ACHN (cell line): Measurements from ENCODE around the gene ATPAF1.

Source experiments
- DNase-seq: peaks from one replicate; pipeline ENCODE4 v3.0.0-alpha.2; 2015
- in situ Hi-C: cut with HindIII; loops from 2 replicates; pipeline ENCODE4 v1.10.0; 2017; ENCODE audit warnings: low sequenced_read_pairs, low pct_ligation_motif_present, low pct_unique_long_range_greater_than_20kb

Gene ATPAF1

DNA sequence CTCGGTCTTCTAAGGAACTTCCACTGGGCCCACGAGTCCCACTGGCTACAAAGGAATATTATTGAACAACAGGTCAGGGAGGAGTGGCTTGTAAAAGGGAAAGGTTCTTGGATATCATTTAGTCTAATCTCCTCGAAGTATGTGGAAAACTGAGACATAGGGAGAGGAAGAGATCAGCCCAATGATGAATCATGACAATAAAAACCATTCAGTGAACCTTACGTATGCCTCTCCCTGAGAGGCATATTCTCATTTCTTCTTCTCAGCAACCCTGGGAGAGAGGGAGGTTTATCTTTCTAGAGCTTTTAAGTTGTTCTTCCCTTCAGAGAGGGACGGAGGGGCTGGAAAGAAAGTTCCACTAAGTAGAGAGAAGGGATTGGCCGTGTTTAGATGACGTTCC lies 46.2 kb downstream of the ATPAF1 start:
- DNase-seq, result no peak
- in situ Hi-C loops, result no loop called here

DNA sequence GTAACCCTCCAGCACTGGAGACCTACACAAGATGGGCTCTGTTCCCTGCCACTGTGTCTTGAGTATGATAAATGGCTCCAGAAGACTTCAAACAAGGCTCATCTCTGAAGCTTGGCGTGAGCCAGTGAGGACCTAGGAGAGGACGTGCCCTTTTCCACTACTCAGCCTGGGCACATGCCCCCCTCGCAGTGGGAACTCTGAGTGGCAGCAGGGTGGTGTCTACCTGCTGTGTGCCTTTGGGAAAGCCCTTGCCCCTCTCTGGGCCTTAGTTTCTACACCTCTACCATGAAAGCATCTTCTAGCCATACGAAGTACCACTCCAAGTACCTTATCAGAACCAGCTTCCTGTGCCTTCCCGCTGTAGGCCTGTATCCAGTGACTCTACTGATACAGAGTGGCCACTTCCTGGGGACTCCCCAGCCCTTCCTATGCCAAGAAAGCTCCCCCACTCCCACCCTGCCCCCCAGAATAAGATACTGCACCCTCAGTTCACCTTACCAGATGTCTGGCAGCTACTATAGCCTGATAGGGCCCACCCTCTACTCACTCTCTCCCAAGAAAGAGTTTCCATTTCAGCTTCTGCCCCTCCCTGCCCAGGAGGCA lies 48.4 kb downstream of the ATPAF1 start:
- in situ Hi-C loops, result no loop called here

DNA sequence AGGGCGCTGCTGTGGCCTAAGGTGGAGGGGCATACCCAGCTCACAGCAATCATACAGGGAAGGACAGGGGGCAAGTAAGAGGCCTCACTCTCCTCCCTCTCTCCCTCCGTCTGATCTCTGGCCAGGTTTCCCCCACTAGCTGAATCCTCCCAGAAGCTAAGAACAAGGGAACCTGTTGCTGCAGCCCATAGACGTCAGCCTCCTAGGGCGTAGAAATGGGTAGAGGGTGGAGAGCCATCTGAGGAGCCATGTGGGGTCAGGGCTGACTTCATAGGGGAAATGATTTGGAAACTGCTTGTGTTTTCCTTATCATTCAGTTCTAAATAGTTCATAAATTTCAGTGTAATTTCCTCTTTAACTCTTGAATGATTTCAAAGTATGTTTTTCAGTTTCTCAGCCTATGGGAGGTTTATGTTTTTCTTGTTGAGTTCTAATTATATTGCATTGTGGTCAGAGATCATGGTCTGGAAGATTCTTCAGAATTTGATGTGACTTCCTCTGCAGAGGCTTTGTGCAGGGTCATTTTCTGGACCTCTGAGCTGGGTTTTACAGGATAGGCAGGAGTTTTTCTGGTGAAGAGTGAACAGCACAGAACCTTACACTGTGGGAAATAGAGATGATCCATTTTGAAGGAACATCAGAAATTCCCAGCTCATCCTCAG lies 49.3 kb downstream of the ATPAF1 start:
- no peak for DNase-seq

More for the DNA sequence above, 48.4 kb downstream of the ATPAF1 start:
- no peak for DNase-seq

DNA sequence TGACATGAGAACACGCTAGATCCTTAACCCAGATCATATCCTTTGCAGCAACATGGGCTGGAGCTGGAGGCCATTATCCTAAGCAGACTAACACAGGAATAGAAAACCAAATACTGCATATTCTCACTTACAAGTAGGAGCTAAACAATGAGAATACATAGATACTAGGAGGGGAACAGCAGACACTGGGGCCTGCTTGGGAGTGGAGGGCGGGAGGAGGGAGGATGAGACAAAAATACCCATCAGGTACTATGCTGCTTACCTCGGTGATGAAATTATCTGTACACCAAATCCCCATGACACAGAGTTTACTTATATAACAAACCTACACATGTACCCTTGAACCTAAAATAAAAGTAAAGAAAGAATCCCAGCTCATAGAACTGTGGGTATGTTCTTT lies 50.3 kb downstream of the ATPAF1 start:
- in situ Hi-C loops, result no loop called here
- DNase-seq, result no peak

More for the DNA sequence above, 49.3 kb downstream of the ATPAF1 start:
- in situ Hi-C loops, result no loop called here

DNA sequence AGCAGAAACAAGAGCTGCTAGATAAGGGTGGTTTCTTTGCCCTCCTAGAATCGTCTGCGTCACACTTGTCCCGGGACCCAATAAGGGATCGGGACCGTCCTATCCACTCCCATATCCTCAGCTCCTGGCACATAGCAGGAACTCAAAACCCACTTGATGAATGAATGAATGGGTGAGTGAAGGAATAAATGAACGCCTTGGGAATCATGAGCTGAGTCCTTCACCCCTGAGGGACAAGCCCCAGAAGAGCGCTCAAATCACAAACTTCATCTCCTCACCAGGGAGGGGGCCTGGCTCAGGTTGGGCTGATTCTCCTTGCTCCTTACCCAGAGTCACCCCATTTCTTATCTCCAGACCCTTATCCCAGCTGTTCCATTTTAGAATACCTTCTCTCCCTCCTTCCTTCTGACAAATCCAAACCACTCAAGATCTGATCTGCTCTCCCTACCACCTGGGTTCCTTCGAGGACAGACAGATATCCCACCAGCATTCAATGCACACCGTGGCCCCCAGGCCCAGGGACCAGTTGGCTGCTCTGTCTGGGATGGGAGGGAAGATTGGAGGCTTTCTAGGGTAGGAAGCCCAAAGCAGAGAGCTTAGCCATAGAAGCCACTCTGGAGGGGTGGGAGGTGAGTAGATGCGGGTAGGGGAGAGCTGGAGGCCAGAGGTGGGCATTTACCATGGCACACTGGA lies 50.9 kb downstream of the ATPAF1 start:
- no peak for DNase-seq
- in situ Hi-C loops, result no loop called here

DNA sequence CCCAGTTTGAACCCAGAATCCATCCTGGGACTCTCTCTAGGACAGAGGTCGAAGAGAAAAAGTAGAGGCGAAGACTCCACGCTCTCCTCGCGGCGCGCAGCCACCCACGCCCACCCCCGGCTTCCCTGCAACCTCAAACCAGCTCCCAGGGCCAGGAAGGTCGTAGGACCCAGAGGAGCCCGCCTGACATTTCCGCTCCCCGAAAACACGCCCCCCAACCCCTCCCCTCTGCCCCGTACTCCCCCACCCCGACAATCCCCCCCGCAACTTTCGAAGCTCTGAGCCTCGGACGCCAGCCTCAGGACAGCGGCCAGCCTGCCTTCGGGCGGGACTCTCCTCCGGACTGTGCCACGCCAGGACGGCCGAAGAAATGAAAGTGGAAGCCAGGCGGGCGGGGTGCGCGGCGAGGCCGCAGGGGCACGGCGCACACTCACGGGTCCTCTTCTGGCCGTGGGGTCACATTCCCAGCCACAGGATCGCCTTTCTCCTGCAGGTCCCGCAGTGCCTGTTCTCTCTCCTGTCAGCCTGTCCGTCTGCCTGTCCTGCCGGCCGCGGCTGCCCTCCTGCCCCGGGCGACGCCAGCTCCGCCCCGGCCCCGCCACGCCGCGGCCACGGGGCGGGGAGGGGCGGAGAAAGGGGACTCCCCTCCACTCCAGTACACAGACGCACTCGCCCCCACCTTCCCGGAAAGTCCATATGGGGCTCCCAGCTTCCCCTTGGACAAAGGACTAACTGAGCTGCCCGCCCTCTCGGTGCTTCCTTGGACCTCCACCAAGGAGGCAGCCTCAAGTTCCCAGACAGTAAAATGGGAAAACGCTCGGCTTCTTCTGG lies 51.7 kb downstream of the ATPAF1 start, which contains the start of gene MOB3C:
TSS of gene MOB3C (minus strand) at position 535 of the 831 bp plus-strand sequence. CDS start 3,490 bp downstream, outside the sequence.
- in situ Hi-C loops, result no loop called here
- DNase-seq, result peak; percentile 74

DNA sequence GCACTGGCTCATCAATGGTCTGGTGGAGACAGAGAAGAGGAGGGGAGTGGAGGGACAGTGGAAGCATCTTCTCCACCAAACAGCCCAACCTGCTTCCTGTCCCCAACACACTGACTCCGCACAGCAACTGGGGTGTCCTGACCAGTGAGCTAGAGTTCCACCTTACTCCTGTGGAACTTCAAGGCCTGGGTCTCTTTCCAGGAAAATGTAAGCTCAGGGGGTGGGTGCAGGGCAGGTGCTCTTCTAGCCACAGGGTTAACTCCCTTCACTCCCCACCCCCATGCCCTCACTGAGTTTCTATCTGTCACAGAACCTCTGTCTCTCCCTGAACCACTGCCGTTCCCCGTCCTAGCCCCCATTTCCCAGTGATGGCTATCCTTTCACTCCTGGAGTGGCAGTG lies 52.4 kb downstream of the ATPAF1 start:
- no peak for DNase-seq
- in situ Hi-C loops, result no loop called here

DNA sequence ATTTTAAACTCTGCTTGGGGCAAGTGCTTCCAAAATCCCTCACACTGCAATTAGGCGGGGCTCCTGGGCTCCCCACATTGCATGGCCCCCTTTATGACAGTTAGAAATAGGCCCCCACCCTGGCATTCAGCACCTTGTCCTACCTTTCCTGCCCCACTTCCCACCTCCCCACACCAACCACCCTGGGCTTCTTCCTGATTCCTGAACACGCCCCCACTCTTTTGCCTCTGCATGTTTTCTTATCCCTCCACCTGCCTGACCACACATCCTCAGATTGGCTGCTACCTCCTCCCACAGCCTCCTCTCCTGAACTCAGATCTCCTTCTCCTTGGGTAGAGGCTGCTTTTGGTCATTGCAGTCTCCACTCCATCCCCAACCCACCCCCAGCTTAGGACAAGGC lies 53.1 kb downstream of the ATPAF1 start:
- no peak for DNase-seq
- in situ Hi-C loops, result no loop called here

DNA sequence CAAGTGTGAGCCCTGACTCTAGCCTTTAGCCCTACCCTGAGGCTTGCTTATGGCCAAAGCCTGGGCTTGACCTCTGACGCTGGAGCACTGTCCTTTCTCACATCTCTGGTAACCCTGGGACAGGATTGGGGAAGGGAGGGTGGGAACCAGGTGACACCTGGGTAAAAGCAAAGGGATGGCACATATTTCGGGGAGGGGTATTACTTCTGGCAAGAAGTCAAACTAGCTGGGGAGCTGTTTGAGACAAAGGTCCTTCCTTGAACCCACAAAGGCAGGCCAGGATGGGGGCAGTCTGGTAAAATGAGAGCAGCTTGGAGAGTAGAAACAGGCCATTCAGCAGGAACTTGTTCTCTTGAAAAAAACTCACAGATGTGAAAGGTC lies 53.6 kb downstream of the ATPAF1 start:
- DNase-seq, result no peak
- in situ Hi-C loops, result no loop called here

DNA sequence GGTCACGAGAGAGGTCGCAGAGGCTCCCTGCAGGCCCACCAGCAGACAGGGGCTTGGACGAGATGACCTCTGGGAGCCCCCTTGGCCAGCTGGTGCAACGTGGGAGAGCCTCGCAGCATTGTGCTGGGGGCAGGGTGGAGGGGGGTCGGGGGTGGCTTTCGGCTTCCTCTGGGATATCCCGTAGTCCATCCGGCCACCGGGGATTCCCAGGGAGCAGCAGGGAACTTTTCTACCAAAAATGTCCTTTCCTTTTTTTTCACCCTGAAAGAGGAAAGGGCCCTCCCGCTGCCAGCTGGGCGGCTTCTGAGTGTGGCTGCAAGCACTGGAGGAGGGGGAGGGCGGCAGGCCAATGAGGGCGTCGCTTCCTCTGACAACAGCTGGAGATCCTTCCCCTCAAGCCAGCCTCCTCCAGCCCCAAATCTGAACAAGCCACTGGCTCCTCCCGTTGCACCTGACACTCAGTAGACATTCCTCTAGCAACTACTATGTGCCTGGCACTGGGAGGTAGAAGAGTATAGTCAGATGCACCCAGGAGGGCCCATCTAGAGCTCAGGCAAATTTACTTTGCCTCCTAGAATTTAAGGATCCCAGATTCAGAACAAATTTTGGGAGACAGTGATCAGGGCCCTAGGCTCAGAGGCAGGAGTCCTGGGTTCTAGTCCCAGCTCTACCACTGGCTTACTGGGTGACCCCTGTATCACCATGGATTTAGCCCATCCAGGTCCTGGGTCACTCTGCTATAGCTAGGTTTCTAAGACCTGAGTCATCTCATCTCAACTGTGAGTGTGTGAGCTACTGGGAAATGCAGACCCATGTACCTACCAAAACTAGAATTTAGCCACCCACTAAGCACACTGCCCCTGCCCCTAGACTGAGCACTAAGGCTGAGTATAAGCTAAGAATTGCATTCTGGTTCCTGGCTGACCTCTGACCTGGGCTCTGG lies 54.2 kb downstream of the ATPAF1 start:
- DNase-seq, result no peak
- in situ Hi-C loops, result no loop called here

DNA sequence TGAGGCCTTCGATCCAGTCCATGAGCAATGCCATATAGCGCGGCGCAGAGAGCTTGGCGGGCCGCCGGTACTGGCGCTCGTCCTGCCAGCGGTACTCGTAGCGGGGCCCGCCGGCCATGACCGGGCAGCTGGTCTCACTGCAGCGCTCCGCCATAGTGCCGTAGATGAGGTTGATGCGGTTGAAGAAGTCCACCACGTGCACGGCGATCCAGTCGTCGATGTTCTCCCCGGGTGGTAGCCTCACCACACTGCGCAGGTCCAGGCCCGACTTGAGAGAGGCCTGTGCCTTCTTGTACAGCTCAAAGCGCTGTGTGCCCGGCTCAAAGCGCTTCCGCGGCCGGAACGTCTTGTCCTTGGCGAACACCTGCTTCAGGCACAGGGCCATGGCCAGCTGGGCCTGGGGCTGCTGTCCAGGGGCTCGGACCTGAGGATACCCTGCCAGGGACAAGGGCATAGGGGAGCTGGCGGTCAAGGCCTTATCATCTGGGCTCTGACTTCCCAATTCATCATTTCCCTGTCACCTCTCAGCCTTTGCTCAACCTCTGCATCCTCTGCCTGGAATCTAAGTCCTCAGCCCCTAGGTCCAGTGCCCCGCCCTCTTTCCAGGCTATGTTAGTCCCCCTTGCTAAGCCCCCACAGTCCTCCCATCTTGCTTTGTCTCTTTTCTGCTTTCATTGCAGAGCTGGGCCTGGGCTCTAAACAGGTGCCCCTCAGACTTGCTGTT lies 55.1 kb downstream of the ATPAF1 start:
- no peak for DNase-seq
- in situ Hi-C loops, result no loop called here

DNA sequence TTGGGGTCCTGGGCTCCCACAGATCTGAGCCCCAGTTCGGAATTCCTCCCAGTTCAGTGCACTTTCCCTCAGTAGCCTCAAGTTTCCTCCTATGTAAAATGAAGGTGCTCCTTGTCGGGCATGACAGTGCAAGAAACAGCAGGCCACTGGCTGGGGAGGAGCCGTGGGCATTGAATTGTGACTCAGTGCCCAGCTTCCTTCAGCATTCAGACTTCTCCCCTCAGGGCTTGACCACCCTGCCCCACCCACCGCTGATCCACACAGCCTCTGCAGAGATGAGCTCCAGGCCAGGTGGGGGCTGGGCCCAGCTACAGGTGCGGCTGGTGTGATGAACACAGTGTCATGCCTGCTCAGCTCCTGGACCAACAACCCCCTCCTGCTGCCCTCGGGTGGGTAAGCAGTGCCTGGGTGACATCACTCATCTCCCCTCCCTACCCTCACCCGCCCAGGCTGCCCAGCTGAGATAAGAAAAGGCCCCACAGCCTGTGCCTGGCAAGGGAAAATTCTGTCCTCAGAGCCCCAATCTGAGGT lies 56.4 kb downstream of the ATPAF1 start:
- peak; percentile 8 for DNase-seq
- in situ Hi-C loops, result no loop called here

DNA sequence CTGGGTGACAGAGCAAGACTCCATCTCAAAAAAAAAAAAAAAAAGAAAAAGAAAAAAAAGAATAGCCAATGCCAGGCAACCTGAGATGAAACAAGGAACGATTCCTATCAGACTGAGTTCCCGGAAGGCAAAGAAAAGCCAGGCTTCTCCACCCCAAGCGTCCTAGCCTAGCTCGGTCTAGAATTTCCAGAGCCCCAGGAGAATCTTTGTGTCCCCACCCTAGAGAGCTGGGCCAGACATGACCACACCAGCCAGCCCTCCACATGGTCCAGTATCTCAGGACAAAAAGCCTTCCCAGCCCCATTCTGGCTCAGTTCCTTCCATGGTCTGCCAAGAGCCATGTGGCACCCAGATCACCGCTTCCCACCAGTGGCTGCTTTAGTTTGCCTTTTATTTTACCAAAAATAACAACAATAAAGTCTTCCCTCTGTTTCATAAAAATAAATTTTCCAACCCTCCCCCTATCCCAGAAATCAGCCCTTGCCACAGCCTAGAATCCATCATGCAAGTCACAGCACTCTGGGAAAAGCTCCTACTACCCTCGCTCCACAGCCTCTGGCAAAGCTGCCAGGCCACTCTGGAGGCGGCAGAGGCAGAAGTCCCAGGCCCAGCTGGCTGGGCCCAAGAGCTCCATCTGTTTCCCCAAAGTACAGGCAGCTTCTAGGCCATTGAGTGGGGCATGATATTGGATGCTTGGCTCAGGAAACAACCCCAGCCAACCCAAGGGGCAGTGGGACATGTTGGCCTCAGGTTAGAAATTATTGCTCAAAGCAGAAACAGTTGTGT lies 60.6 kb downstream of the ATPAF1 start:
- no peak for DNase-seq
- in situ Hi-C loops, result no loop called here

DNA sequence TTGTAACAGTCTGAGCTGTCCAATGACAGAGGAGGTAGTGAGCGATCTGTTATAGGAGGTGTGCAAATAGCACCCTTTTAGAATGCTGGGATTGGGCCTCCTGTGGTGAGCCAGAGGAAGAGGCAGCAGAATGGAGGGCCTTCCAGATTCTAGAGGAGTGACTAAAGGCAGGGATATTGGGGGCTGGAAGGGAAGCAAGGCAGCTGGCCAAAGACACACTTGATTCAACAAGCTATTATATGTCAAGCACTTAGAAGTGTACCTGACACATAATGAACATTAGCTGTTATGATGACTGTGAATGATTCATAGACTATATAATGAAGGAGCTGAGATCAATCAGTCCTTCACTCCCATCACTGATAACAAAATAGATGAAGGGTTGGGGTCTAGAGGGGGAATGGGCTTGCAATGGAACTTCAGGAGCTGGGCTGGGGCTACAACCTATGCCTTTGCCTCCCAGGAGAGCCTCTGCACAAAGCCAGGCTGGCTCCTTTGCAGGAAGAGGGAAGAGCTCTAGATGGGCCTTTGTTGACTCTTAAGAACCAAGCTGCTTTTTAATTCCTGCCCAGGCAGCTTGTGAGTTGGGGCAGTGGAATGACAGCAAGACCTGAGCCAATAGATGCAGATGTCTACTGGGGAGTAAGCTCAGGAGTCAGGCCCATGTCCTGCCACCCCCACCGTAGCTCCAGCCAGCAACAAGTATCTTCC lies 61.8 kb downstream of the ATPAF1 start:
- in situ Hi-C loops, result no loop called here
- no peak for DNase-seq

DNA sequence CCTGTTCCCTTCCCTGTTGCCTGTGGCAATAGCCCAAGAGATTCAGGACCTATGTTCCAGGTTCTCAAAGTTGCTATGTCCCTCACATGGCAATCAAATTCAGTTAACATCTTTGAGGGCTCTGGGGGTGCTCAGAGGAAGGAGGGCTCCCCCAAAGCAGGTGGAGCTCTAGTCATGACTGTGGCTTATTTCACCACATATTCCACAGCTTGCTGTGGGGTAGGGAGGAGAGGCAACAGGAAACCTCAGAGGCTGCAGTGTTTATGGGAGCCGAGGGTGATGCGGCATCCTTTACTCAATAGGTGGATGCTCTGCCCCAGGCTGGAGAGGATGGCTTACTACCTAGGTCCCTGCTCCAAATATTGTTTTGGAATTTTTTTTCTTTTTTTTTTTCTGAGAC lies 62.9 kb downstream of the ATPAF1 start:
- in situ Hi-C loops, result no loop called here
- DNase-seq, result no peak
